ENCODE results near the gene LRRC42.

Gene LRRC42

DNA sequence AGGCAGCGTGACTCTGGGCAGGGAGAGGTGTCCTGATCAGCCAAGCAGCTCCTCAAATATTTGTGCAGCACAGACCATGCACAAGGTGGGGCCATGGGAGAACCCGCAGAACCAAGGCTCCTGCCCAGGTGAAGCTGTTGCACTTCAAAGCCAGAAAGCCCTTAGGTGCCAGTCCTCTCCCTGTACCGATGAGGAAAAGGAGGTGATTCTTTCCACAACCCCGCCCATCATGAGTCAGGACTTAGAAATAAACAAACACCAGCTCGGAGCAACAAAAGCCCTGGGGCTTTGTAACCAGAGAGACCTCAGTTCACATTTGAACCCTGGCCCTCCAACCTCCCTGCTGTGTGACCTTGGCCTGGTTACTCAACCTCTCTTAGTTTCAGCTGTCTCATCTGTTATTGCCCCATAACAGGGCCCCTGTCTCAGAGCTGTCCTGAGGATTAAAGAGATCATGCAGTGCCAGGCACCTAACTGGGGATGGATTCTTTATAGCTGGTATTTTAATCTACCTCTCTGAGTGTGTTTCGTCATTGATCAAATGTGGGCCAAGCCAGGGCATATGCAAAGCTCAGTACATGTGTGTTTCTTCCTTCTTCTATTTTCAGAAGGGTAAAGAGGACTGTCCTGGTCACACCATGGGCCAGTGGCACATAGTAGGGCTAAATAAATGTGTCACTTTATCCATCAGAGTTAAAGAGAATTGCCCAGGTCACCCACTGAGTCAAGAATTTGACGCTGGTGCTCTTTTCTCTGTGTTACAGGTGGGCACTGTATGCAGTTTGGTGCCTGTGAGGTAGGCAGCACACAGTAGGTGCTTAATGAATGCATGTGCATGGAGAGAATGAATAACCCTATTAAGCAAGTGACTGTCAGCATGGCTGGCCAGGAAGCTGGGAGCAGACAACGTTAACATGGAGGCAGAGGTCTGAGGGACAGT, 70.5 kb downstream of the LRRC42 start:
- TF ChIP-seq GATA3 (IDR thresholded peaks at IDR 0.05; ENCODE audit: low read depth, low read length) (no peak), GATA2 (IDR thresholded peaks at IDR 0.05; ENCODE audit: low read depth, low read length) (no peak)

Measured in SH-SY5Y (cell line).